ENCODE measurements around the gene RBPJ. TPM values are rescaled to one million over a fixed set of nuclear protein-coding genes. Genes with fewer than 3 reads are reported as not detected.

Gene RBPJ
- total and polyA plus RNA-seq, 10 donors = 18.4 to 91.9 (median 77.9) TPM

- no peak for TF ChIP-seq POLR2A (IDR thresholded peaks at IDR 0.05)
- TF ChIP-seq POLR2AphosphoS5 (IDR thresholded peaks at IDR 0.05) = no peak
- TF ChIP-seq CTCF (IDR thresholded peaks at IDR 0.05 in 8 of 11, conservative IDR thresholded peaks at IDR 0.05 in 3 of 11) = no peak
- Histone ChIP-seq H3K36me3 (no peaks in the 10 kb centered on the region), H3K4me1 (peaks cover 0 to 14% (median 0%) of the 10 kb centered on the region in 6 donors), H3K27ac (no peak overlapping the region), H3K27me3 (replicated peaks in 1 of 7) (no peaks in the 10 kb centered on the region), H3K9me3 (no peaks in the 10 kb centered on the region), H3K4me3 (no peak overlapping the region)
- 87 to 97% (median 91%) methylated on average over 7 of the region's 7 CpGs for WGBS, 5 donors
- no peak for DNase-seq
- intact Hi-C loops (cut with DNase I; ENCODE audit: low total_unique reads) = no loop called here
These were observed 23.6 kb upstream of the RBPJ start for GRCh38 chr4:26297219-26297618.

- H3K4me1 ChIP-seq = peaks cover 0 to 18% (median 0%) of the 10 kb centered on the region in 6 donors
- no peaks in the 10 kb centered on the region for H3K36me3 ChIP-seq
- no peak overlapping the region for H3K27ac ChIP-seq
- H3K9me3 ChIP-seq = no peaks in the 10 kb centered on the region
- H3K4me3 ChIP-seq = no peak overlapping the region
- no peaks in the 10 kb centered on the region for H3K27me3 ChIP-seq (replicated peaks in 1 of 7)
- DNase-seq = no peak
- intact Hi-C loops (cut with DNase I; ENCODE audit: low total_unique reads) = no loop called here
- TF ChIP-seq POLR2A (IDR thresholded peaks at IDR 0.05) = no peak
- no peak for TF ChIP-seq CTCF (IDR thresholded peaks at IDR 0.05 in 8 of 11, conservative IDR thresholded peaks at IDR 0.05 in 3 of 11)
- no peak for TF ChIP-seq POLR2AphosphoS5 (IDR thresholded peaks at IDR 0.05)
- 65 to 79% (median 73%) methylated on average over 5 of the region's 5 CpGs for WGBS, 5 donors
These were observed 22.4 kb upstream of the RBPJ start for GRCh38 chr4:26298198-26298947.

GRCh38 chr4:26299254-26299882 is 21.4 kb upstream of the RBPJ start:
- H3K4me1 ChIP-seq = peaks cover 0 to 18% (median 0%) of the 10 kb centered on the region in 6 donors
- H3K27me3 ChIP-seq (replicated peaks in 1 of 7) = no peaks in the 10 kb centered on the region
- peak overlapping the region in 2 of 8 donors; percentile 22 to 44 for H3K4me3 ChIP-seq
- no peaks in the 10 kb centered on the region for H3K9me3 ChIP-seq
- no peaks in the 10 kb centered on the region for H3K36me3 ChIP-seq
- TF ChIP-seq POLR2AphosphoS5 (IDR thresholded peaks at IDR 0.05) (no peak), POLR2A (IDR thresholded peaks at IDR 0.05) (no peak), CTCF (IDR thresholded peaks at IDR 0.05 in 8 of 11, conservative IDR thresholded peaks at IDR 0.05 in 3 of 11) (no peak)
- peak overlapping the region in 2 of 8 donors; percentile 21 to 53 for H3K27ac ChIP-seq
- no peak for DNase-seq
- intact Hi-C loops (cut with DNase I; ENCODE audit: low total_unique reads) = no loop called here
- WGBS, 5 donors = 62 to 88% (median 76%) methylated on average over 9 of the region's 9 CpGs

Data from spleen (tissue), 11 donors.